Inflammatory macrophage treated with lipopolysaccharide for 4 hours (primary cell): ENCODE measurements around the gene TUG1.
A peak's percentile ranks its signal among the peaks of the same experiment; 100 is the strongest.

Experiments
- DNase-seq: peaks from one replicate; pipeline ENCODE4 v3.0.0-alpha.2; 2020

The TUG1 gene

DNA sequence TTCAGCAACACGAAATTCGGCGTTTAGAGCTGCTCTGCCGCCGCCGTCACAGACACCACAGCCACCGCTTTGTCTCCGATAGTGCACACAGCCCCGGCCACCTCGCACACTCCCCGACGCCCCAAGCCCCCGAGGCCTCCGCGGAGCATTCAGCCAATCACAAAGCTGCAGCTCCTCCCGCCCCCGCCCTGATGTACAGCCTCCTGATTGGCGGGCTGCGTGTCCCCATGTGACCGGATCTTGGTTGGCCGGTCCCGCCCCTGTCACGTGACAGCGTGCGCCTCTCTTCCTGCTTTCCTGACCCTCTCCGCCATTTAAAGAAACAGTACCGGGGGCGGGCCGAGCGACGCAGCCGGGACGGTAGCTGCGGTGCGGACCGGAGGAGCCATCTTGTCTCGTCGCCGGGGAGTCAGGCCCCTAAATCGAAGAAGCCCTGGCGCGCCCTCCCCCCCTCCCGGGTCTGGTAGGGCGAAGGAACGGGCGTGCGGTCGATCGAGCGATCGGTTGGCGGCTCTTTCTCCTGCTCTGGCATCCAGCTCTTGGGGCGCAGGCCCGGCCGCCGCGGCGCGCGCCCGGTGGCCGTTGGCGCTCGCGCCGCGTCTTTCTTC lies at the start of gene TUG1:
Gene TUG1, plus strand, starts transcription at position 342 of the 608 bp plus-strand sequence.
- peak; percentile 99 for DNase-seq

DNA sequence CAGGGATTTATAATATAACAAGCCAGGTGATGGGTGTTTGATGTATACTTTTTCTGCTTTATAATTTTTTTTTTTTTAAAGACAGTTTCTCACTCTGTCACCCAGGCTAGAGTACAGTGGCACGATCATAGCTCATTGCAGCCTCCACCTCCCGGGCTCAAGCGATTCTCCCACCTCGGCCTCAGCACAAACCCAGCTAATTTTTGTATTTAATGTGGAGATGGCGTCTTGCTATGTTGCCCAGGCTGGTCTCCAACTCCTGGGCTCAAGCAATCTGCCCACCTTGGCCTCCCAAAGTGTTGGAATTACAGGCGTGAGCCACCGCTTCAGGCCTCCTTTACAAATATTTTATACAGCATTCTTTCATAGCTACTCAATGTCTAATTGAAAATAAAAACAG lies 49.1 kb upstream of the TUG1 start:
- DNase-seq: no peak

DNA sequence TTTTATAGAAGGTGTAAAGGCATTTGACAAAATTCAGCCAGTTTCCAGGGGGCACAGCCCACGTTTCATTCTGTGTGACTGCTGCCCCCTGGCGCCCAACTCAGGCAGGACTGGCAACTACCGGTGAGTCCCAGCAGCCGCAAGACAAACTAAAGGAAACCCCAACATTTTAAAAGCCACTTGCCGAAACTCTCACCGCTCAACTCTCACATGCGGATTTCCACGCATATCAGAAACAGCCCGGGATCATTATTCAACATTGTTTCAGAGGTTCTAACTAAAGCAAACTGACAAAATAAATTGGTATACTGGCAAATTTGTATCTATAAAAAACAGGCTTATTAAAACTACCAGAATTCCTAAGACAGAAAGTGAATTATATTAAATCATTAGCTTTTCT lies 48.7 kb upstream of the TUG1 start:
- peak; percentile 64 for DNase-seq

DNA sequence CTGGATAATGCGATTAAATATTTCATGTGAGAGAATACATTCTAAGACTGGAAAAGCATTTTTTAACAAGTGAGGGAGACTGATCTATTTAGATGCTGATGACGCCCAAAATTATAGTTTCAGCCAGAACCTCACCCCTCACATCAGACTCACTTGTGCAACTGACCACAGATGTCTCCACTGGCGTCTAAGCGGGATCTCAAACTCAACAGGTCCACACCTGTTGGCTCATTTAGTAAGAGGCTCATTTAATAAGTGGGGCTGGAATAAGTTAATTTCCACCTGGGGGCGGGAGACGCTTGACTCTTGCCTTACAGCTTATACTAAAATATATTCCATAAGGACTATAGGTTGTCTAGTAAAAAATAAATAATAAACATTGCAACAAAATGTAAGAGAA lies 48.0 kb upstream of the TUG1 start:
- DNase-seq: no peak

DNA sequence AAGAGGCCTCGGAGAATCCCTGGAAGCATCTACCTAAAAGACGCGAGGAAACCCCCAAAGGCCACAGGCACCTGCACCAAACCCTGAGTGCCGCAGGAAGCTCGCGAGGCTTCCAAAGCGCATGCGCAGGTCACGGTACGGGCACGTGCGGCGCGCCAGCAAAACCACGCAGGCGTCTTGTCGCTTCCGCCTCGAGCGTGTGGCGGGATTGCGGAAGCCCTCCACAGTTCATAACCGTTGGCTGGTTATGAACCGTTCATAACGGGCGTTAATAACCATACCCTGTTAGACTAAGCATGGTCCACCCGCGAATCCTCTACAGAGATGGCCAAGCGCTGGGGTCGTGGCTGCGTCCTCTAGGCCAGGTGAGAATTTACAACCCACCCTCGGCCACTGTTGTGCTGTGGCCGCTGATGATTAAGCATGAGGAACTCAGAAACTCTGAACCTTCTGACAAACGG lies 46.9 kb upstream of the TUG1 start:
- peak; percentile 75 for DNase-seq

DNA sequence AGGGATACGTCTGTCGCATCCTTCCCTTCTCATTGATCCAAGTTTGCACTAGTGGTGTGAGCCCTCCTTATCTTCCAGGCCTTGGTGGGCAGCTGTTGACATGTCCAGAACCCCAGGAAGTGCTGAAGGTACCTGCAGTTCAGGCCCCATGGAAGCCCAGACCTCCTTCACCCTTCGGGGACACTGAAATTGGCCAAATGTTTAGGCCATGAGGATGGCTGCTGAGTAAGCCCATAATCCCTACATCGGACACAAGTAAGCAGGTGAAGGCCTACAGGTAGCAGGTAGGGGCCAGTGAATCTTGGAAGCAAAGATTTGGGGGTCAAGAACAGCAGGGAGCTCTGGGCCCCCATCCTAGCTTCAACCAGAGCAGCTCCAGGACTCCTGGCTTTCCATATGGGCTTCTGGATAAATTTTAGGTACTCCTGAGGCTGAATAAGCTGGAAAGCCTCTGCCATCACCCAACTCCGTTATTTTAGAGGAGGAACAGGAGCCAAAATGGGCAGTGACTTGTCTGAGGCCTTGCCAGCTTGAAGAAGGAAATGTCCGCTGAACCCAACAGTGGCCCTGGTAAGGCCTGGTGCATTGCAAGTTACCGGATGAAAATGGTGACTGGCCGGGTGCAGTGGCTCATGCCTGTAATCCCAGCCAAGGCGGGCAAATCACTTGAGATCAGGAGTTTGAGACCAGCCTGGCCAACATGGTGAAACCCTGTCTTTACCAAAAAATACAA lies 45.7 kb upstream of the TUG1 start:
- DNase-seq: no peak

DNA sequence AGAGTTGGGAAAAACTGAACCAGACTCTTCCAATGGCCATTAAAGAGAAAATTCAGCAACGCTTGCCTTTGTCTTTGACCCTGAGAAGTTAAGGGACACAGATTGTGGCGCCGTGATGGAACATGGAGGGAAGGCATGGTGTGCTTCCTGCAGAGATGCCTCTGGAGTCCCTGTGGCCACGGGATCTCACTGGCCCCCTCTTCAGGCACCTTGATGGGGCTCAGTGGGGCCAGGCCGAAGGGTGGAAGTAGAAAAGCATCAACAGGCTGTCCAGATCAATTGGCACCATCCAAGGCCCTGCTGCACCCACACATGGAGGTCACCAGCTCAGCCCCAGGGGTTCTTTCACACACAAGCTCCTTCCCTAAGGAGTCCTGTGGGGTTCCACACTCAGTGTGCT lies 43.4 kb upstream of the TUG1 start:
- no peak for DNase-seq

DNA sequence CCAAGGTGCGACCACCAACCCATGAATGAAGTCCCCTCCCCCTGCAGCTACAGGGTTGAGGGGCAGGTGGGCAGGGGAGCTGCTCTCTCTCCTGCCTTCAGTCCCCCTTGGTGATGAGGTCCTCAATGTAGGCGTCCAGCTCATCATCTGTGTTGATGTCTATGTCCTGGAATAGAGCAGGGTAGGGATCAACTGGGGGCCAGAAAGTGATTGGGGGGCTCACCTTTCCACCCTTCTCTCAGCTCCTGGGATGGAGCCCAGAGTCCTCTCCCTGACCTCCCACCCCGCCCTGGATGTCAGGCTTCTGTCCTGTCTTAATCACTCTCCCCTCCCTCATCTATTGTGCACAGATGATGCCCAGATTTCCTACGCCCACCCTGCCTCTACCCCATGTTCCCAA lies 42.4 kb upstream of the TUG1 start:
- DNase-seq: no peak

DNA sequence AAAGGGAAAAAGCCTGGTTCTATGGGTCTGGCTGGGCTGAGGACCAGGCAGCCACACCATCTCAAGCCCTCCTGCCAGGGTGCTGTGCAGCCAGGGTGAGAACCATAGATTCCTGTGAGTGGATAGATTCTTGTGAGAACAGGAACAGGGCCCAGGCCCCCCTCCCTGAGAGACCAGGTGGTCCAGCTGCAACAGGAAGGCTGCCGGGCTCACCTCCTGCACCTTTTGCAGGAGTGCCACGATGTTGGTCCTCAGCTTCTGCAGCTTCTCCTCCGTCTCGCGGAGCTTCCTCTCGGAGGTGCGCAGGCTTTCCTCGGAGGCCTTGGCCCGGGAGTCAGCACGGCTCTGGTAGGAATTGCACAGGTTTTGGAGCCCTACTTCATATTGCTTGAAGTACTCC lies 41.3 kb upstream of the TUG1 start:
- no peak for DNase-seq

DNA sequence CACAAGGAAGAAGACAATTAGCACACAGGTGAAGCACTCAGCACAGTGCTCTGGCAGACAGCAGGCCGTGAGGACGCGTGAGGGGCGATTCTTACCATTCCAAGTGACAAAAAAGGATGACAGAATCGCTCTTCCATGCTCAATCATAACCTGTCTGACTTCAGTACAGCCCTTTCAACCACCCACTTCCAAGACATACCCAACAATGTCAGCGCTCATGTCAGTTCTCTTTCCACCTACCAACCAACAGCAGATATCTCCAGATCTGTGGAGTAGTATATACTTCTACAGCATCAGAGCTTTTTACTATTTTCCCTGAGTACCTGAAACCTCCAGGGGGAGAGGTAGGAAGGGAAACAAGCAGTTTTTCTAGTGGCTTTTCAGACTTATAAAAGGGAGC lies 40.7 kb upstream of the TUG1 start:
- DNase-seq: no peak

DNA sequence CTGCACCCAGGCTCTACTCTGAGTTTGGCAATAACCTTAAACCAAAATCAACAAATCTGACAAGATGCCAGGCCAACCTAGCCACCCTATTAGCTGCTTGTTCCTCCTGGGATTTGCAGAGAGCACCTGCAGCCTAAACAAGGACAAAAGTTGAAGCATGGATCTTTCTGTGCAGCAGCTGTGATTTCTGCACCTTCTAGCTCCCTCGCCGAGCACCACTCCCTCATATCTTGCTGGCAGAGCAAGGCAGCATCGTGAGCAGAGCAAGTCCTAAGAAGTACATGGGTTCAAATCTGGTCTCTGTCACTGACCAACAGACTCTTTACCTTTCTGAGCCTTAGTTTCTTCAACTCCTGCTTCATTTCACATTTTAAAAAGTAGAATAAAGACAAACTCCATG lies 38.8 kb upstream of the TUG1 start:
- no peak for DNase-seq

DNA sequence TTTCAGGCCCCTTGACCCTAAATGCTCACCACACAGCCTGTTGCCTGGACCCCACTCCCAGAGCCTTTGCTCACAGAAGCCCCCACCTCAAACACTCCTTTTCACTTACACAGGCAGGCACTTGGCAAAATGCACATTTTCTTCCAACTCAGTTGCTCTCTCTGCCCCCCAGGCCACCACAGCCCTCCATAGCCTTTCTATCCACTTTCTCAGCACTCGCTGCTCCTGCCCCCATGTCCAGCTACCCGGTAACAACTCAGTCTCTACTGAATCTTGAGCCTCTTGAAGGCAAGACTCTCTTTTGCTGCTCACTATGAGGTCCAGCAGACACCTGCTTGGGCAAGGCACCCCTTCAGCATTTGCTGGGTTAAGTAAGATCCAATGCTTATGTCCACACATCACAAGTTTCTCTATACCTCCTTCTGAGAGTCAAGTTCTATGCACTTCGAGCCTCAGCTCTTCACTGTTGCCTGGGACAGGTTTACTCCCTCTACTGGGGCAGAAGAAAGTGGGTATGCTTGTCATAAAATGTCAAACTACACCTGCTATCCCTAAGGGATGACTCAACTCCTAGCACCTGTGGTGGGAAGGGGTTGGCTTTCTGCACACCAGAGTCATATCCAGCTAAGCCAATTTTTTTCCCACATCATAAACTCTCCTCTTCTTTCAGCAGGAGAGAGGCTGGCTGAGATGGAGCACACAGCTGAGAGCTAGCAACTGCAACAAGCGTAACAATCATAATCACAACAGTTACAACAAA lies 37.3 kb upstream of the TUG1 start:
- no peak for DNase-seq

DNA sequence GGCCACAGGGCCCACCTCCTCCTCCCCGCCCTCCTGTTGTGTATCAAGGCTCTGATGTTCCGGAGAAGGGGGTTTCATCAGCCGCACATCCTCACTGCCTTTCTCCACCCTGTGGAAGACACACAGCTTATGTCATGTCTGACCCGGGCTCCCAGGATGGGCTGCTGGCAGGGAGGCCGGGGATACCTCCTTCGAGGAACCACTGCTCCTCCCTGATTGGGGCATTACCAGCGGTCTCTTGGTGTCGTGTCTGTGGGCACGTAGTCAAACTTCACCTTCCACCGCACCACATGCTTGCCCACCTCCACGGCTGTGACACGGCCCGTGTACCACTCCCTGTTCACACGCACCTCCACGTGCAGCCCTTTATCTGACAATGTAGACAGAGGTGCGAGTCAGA lies 36.4 kb upstream of the TUG1 start:
- DNase-seq: no peak

DNA sequence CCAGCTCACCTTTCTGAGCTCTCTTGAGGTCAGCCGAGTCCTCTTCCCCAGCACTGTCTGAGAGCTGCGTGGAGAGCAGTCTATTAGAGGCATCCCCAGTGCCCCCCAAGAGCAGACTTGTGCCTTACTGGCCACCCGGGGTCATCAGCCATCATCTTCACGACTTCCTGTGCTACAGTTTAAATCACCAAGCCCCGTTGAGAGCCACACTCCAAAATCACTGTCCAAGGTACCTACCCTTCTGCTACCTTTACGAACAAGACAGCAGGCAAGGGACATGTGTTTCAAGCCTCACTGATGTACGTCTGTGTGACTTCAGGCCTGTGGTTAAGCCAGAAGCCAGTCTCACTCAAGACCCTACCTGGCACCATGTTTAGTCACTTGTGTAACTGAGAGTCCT lies 35.6 kb upstream of the TUG1 start:
- DNase-seq: no peak

DNA sequence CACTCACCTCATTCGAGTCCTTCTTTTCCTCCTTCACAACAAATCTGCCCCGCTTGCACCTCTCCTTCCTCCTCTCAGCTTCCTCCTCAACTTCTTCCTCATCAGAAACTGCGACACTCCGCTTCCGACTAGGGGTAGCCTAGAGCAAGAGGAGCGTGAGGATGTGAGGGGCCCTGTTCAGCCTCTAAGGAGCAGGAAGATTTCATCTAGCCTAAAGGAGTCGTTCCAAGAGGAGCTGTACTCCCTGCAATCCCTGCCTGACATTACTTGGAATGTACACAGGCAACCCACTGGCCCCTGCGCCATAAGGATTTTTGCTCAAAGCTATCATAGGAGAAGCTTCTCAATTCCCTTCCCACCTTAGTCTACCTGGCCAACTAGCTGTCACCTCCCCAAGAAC lies 35.0 kb upstream of the TUG1 start:
- DNase-seq: no peak

DNA sequence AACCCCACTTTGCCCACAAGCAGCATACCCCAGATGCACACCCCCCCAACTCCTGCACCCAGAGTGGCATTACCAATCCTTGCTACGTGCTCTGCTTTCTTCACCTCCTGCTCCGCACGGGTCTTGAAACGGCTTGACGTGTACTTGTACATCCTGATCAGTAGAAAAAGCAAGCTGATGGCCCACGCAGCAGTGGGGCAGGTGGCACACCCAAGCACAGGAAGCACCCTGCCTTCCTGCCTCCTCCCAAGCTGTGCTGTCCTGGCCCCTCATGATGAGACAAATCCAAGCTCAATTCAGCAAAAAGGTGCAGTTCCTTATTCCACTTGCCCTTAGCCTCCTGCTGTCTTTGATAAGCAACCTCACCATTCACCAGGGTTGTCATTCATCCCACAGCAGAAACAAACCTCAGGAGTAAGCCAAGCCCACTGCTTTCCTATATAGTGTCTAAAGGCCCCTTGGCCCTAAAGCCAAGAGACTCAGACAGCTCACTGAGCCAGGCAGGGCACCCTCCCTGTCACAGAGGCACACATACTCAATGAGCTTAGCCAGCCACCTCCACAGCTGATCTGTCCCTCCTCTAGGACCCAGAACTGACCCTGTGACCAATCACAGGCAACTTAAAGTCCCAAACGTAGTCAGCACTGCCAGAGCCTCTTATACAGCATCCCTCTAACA lies 28.2 kb upstream of the TUG1 start:
- DNase-seq: no peak

DNA sequence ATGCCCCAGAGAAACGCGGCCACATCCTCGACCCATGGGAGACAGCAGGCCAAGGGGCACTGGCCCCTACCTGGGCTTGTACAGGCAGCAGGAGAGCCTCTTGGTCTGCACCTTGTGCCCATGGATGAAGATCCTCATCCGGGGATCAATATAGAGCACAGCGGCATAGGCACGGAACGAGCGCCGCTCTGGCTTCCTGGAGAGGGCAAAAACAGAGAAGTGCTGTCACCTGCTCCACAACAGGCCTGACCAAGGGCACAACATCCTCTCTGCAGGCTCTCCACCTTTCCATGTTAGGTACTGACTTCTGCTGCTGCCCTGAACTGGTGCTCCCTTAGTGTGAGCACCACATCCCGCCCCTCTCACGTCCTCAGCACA lies 27.7 kb upstream of the TUG1 start:
- DNase-seq: no peak

DNA sequence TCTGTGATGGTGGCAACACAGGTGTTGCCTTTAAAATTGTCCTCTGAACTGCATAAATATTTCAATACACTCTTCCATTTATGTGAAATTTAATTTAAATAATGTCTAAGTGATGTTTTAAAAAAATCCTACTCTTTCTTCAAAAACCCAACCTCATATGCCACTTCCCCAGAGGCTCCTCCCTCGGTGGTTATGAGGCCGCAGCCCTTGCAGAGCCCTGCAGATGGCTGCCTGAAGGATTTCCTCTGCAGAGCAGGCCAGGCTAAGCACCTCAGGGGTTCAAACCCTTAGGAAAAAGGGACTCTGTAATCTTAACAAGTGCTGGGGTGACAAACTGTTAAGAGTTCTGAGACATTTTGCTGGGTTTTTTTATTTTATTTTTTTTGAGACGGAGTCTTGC lies 25.7 kb upstream of the TUG1 start:
- no peak for DNase-seq

DNA sequence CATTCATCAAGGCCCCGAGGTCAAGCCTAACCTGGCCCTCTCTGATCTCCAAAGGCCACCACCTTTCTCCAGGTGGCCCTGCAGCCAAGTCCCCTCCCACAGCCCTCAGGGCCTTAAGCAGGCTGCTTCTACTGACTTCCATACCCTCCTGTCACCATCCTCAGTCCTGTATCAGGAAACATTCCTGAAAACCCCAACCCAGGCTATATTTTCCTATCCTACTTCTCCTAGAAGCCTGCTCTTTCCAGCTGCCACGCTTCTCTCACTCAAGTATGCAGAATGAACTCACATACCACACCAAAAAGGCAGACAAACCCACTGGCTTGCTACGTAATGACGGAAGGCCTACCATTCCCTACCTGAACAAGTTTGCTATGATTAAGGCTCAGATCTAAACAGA lies 24.1 kb upstream of the TUG1 start:
- no peak for DNase-seq

DNA sequence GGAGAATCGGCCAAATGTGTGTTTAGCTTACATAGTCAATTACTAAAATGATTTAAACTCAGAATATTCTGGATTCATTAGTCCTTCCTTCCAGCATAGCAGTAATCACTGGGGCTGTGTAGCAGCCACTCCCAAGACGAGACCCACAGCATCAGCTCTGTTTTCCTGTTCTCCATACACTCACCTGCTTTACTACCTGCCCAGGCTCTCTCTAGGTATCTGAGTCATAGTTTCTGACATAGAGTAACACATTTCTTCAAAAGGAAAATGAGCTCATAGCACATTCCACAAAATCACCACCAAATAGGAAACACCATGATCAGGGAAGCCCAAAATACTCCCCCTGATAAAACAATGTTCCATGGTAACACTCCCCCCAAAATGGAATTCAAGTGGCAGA lies 23.4 kb upstream of the TUG1 start:
- DNase-seq: no peak

DNA sequence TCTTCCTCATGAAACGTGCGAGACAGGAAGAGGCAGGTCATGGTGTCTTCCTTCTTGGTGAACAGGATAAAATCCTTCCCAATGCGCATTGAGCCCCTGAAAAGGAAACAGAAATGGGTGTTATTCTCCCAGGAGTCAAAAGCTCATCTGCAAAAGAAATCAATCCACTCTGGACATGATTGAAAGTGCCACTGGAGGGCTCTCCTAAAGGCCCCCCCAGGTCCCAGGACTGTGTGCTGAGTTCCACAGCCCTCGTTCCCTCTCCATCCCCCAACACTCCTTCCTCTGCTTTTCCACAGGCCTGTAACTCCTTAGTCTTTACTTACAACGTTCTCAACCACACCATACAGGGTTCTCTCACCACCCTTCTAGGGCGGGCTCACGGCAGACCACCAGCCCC lies 22.7 kb upstream of the TUG1 start:
- DNase-seq: no peak

DNA sequence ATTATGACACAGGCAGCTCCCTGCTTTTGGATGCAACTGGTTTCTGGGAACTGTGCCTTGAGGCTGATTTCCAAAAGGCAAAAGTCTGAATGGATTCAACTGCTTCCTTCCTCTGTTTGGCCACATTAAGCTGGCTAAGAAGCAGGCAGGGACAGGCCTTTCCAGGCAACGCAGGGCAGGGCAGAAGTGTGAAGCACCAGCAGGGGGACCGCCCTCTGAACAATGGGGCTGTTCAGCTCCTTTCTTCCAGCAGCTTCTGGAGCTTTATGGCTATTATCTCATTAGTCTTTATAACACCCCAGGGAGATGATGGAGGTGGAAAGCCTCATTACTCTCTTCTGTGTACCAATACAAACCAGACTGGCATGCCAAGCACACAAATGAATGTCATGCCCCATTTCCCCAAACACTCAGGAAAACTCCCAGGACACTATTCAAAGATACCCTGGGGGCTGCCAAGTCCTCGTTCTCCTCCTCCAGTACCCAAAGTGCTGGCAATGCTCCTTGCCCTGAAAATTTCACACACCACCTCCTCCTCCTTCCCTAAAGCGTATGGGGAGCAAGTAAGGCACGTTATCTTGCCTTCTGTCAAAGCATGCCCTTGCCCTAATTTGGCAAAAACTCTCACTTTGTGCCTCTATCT lies 21.8 kb upstream of the TUG1 start:
- no peak for DNase-seq

DNA sequence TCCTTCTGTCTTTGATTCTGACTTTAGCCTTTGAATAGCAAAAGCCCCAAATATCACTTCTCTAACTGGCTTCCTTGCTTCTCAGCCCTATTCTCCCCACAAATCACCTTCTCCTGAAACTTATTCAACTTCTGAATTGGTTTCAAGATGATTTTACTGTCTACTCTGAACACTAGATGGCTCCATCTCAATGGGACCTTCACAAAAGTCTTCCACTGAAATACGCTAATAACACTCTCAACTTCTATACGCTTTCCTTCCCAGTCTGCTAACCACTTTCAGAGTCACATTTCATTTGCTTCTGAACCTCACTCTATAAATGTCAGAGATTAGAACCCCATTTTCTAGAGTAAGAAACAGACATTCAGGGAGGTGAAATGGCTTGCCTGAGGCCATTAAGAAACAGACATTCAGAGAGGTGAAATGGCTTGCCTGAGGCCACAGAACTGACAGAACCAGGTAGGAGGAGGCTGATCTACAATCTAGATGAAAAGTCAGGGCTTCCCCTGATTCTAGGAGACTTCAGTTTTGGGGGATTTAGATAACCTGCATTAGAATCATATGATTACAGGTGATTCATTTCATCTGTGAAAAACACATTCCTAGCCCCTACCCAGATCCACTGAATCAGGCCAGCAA lies 21.1 kb upstream of the TUG1 start:
- peak; percentile 25 for DNase-seq
